H9 (cell line): Measurements from ENCODE around the gene DLGAP4. TPM values are rescaled to one million over a fixed set of nuclear protein-coding genes. Genes with fewer than 3 reads are reported as not detected.
A peak's percentile ranks its signal among the peaks of the same experiment; 100 is the strongest.

ENCODE experiments used
- DNase-seq: peaks from one replicate; pipeline ENCODE4 v3.0.0-alpha.2; 2017
- H2AFZ ChIP-seq: one replicate; pipeline ENCODE4 v1.6.1; 2013; ENCODE audit warnings: mild to moderate bottlenecking, low read length, control low read depth, moderate library complexity
- H2AK5ac ChIP-seq: 2 replicates; pipeline ENCODE4 v1.6.1; 2013; ENCODE audit warnings: low read length, control low read depth, mixed read lengths; ENCODE audit not compliant: insufficient read length
- H2BK120ac ChIP-seq: one replicate; pipeline ENCODE4 v1.6.1; 2013; ENCODE audit warnings: low read depth, mild to moderate bottlenecking, low read length, control low read depth, inconsistent platforms; ENCODE audit not compliant: poor library complexity, severe bottlenecking
- H2BK12ac ChIP-seq: 2 replicates; pipeline ENCODE4 v1.6.1; 2013; ENCODE audit warnings: low read length, control low read depth, mixed read lengths, low read depth; ENCODE audit not compliant: insufficient read length
- H2BK15ac ChIP-seq: 2 replicates; pipeline ENCODE4 v1.6.1; 2013; ENCODE audit warnings: low read depth, low read length, control low read depth
- H2BK20ac ChIP-seq: one replicate; pipeline ENCODE4 v1.6.1; 2013; ENCODE audit warnings: low read depth, mild to moderate bottlenecking, low read length, control low read depth, inconsistent platforms; ENCODE audit not compliant: poor library complexity, severe bottlenecking
- H2BK5ac ChIP-seq: 2 replicates; pipeline ENCODE4 v1.6.1; 2013; ENCODE audit warnings: low read length, control low read depth, mixed read lengths; ENCODE audit not compliant: insufficient read length
- H3K14ac ChIP-seq: 2 replicates; pipeline ENCODE4 v1.6.1; 2013; ENCODE audit warnings: low read length, control low read depth; ENCODE audit not compliant: insufficient read depth
- H3K18ac ChIP-seq: 2 replicates; pipeline ENCODE4 v1.6.1; 2013; ENCODE audit warnings: low read depth, mild to moderate bottlenecking, mixed read lengths, low read length, control low read depth; ENCODE audit not compliant: insufficient read length
- H3K23ac ChIP-seq: 2 replicates; pipeline ENCODE4 v1.6.1; 2013; ENCODE audit warnings: low read length, control low read depth, mixed read lengths, low read depth; ENCODE audit not compliant: insufficient read length
- H3K23me2 ChIP-seq: 2 replicates; pipeline ENCODE4 v1.6.1; 2013; ENCODE audit warnings: low read depth, mild to moderate bottlenecking, mixed read lengths, low read length, control low read depth; ENCODE audit not compliant: insufficient read length, poor library complexity, severe bottlenecking
- H3K27ac ChIP-seq: 2 replicates; pipeline ENCODE4 v1.5.1; 2013; ENCODE audit warnings: low read length, control low read depth, mixed read lengths, low read depth; ENCODE audit not compliant: insufficient read length
- H3K27me3 ChIP-seq: 2 replicates; pipeline ENCODE4 v1.6.1; 2013; ENCODE audit warnings: low read length, control low read depth, inconsistent platforms; ENCODE audit not compliant: insufficient read depth
- H3K4ac ChIP-seq: 2 replicates; pipeline ENCODE4 v1.6.1; 2013; ENCODE audit warnings: low read depth, mild to moderate bottlenecking, control low read depth, inconsistent platforms, low read length, moderate library complexity
- H3K4me1 ChIP-seq: 2 replicates; pipeline ENCODE4 v1.6.1; 2013; ENCODE audit warnings: low read length, control low read depth, inconsistent platforms; ENCODE audit not compliant: insufficient read depth
- H3K4me2 ChIP-seq: 2 replicates; pipeline ENCODE4 v1.6.1; 2013; ENCODE audit warnings: low read length, control low read depth, mixed read lengths; ENCODE audit not compliant: insufficient read length, insufficient read depth
- H3K56ac ChIP-seq: 2 replicates; pipeline ENCODE4 v1.6.1; 2013; ENCODE audit warnings: low read depth, mild to moderate bottlenecking, mixed read lengths, low read length, control low read depth; ENCODE audit not compliant: insufficient read length
- H3K79me1 ChIP-seq: 2 replicates; pipeline ENCODE4 v1.6.1; 2013; ENCODE audit warnings: low read depth, mild to moderate bottlenecking, moderate library complexity, low read length, control low read depth, inconsistent platforms; ENCODE audit not compliant: insufficient read depth, poor library complexity, severe bottlenecking
- H3K79me2 ChIP-seq: 2 replicates; pipeline ENCODE4 v1.6.1; 2013; ENCODE audit warnings: low read length, control low read depth, inconsistent platforms; ENCODE audit not compliant: insufficient read depth
- H3K9ac ChIP-seq: 2 replicates; pipeline ENCODE4 v1.6.1; 2013; ENCODE audit warnings: low read length, control low read depth, mixed read lengths; ENCODE audit not compliant: insufficient read length; ENCODE audit errors: extremely low read depth
- H3K9me3 ChIP-seq: one replicate; pipeline ENCODE4 v1.6.1; 2013; ENCODE audit warnings: low read depth, low read length, inconsistent platforms; ENCODE audit not compliant: control insufficient read depth
- H3T11ph ChIP-seq: one replicate; pipeline ENCODE4 v1.6.1; 2013; ENCODE audit warnings: mild to moderate bottlenecking, low read length, control low read depth, inconsistent platforms
- H4K20me1 ChIP-seq: one replicate; pipeline ENCODE4 v1.6.1; 2013; ENCODE audit not compliant: control insufficient read depth, insufficient read length, insufficient read depth
- H4K5ac ChIP-seq: 2 replicates; pipeline ENCODE4 v1.6.1; 2013; ENCODE audit warnings: low read depth, mild to moderate bottlenecking, mixed read lengths, low read length, control low read depth; ENCODE audit not compliant: insufficient read length
- H4K8ac ChIP-seq: replicated peaks from 2 replicates; pipeline ENCODE4 v1.6.1; 2013; ENCODE audit warnings: low read length, control low read depth, mixed read lengths, low read depth; ENCODE audit not compliant: insufficient read length
- H4K91ac ChIP-seq: 2 replicates; pipeline ENCODE4 v1.6.1; 2013; ENCODE audit warnings: low read depth, mild to moderate bottlenecking, moderate library complexity, mixed read lengths, low read length, control low read depth; ENCODE audit not compliant: insufficient read length
- H3K27ac Mint-ChIP-seq, 3 experiments: 2 replicates in 2 of 3; 3 replicates in 1 of 3; pipeline ENCODE4 v1.8.0; 2020 to 2021; ENCODE audit warnings: mixed read lengths in 3 of 3, mild to moderate bottlenecking in 1 of 3, moderate library complexity in 1 of 3
- H3K27me3 Mint-ChIP-seq: 2 replicates; pipeline ENCODE4 v1.8.0; 2021; ENCODE audit warnings: low read depth, mild to moderate bottlenecking, moderate library complexity, mixed read lengths
- H3K36me3 Mint-ChIP-seq, 3 experiments: 2 replicates in 2 of 3; 3 replicates in 1 of 3; pipeline ENCODE4 v1.8.0; 2020 to 2021; ENCODE audit warnings: low read depth in 3 of 3, mixed read lengths in 3 of 3; ENCODE audit not compliant: insufficient read depth in 1 of 3
- H3K4me1 Mint-ChIP-seq, 2 experiments: 2 replicates each; pipeline ENCODE4 v1.8.0; 2020; ENCODE audit warnings: mixed read lengths in 2 of 2
- H3K4me3 Mint-ChIP-seq, 2 experiments: 2 replicates in 1 of 2; 3 replicates in 1 of 2; pipeline ENCODE4 v1.8.0; 2020 to 2021; ENCODE audit warnings: mild to moderate bottlenecking in 2 of 2, mixed read lengths in 2 of 2, moderate library complexity in 1 of 2
- H3K9me3 Mint-ChIP-seq, 2 experiments: 2 replicates in 1 of 2; 3 replicates in 1 of 2; pipeline ENCODE4 v1.8.0; 2020; ENCODE audit warnings: mild to moderate bottlenecking in 2 of 2, mixed read lengths in 2 of 2, moderate library complexity in 1 of 2
- WGBS: extraction: QIAGEN DNeasy Blood & Tissue Kit; methylation state at CpG from one replicate; pipeline ENCODE4 v1.1.7; 2013; ENCODE audit warnings: missing lambda C conversion rate, low lambda C conversion rate, mixed read lengths; ENCODE audit not compliant: insufficient read length; ENCODE audit errors: extremely low coverage; 5-methylcytosine and 5-hydroxymethylcytosine counted together
- total RNA-seq: library from RNA; stranded (reverse); gene quantifications from 2 replicates; pipeline ENCODE4 v1.2.1, GENCODE V29; 2021
- TF ChIP-seq, protein P1 (sequence below): fragments of 200-600 bp; sonication (generic); conservative IDR thresholded peaks from 3 replicates; pipeline ENCODE4 v1.8.0; 2021; ENCODE audit warnings: antibody characterized with exemption, mild to moderate bottlenecking

The DLGAP4 gene
- total RNA-seq, 1 experiment from 2014 or later = 48.0 TPM

DNA sequence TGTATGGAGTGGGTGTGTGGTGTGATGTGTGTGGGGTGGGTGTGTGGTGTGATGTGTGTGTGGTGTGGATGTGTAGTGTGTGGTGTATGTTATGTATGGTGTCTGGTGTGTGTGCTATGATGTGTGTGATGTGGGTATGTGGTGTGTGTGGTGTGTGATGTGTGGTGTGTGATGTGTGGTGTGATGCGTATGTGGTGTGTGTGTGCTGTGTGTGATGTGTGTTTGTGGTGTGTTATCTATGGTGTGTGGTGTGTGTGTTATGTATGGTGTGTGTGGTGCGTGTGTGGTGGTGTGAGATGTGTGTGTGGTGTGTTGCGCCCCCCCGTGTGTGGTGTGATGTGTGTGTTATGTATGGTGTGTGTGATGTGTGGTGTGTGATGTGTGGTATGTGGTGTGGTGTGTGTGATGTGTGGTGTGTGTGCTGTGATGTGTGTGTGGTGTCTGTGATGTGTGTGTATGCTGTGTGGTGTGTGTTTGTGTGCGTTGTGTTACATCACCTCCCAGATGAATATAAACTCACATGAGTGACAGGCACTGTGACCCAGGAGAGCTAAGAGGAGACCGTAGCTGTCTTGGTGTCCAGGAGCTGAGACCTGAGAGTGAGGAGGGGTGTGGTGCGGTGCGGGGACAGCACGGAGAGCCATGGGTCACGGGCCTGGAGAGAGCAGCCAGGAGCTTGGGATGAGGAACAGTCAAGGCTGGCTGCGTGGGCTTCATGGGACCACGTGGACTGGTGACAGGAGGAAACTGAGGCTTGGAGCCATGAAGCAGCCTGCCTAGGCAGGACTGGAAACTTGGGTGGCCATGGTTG is 8.8 kb downstream of the DLGAP4 start:
- H2AFZ ChIP-seq = no peak overlapping the region
- H4K8ac ChIP-seq = no peak overlapping the region
- no peak overlapping the region for H2BK120ac ChIP-seq
- H4K91ac ChIP-seq = no peak overlapping the region
- H3K27ac ChIP-seq = no peak overlapping the region
- H3T11ph ChIP-seq = no peak overlapping the region
- H2BK5ac ChIP-seq = no peak overlapping the region
- no peaks in the 10 kb centered on the region for H3K79me1 ChIP-seq
- H4K5ac ChIP-seq = no peak overlapping the region
- no peak overlapping the region for H2BK12ac ChIP-seq
- DNase-seq = peak; percentile 28
- H3K4ac ChIP-seq = no peak overlapping the region
- no peaks in the 10 kb centered on the region for H4K20me1 ChIP-seq
- peaks cover 4 to 12% of the 10 kb centered on the region in 2 experiments for H3K4me1 Mint-ChIP-seq
- no peak overlapping the region for H2BK20ac ChIP-seq
- peaks cover 23% of the 10 kb centered on the region for H3K27me3 Mint-ChIP-seq
- no peaks in the 10 kb centered on the region for H3K9me3 Mint-ChIP-seq
- H3K9me3 ChIP-seq = no peaks in the 10 kb centered on the region
- no peak overlapping the region for H3K18ac ChIP-seq
- no peak overlapping the region for H3K23ac ChIP-seq
- H3K79me2 ChIP-seq = no peaks in the 10 kb centered on the region
- H3K4me2 ChIP-seq = no peak overlapping the region
- H3K4me3 Mint-ChIP-seq = peak overlapping the region in 1 of 2 experiments; percentile 14; a peak in 1 of 5 replicates
- H3K9ac ChIP-seq = no peak overlapping the region
- no peak overlapping the region for H2BK15ac ChIP-seq
- H3K27ac Mint-ChIP-seq = peak overlapping the region in 1 of 3 experiments; percentile 0; a peak in 1 of 7 replicates
- no peak overlapping the region for H3K14ac ChIP-seq
- no peaks in the 10 kb centered on the region for H3K27me3 ChIP-seq
- TF ChIP-seq, protein P1, sequence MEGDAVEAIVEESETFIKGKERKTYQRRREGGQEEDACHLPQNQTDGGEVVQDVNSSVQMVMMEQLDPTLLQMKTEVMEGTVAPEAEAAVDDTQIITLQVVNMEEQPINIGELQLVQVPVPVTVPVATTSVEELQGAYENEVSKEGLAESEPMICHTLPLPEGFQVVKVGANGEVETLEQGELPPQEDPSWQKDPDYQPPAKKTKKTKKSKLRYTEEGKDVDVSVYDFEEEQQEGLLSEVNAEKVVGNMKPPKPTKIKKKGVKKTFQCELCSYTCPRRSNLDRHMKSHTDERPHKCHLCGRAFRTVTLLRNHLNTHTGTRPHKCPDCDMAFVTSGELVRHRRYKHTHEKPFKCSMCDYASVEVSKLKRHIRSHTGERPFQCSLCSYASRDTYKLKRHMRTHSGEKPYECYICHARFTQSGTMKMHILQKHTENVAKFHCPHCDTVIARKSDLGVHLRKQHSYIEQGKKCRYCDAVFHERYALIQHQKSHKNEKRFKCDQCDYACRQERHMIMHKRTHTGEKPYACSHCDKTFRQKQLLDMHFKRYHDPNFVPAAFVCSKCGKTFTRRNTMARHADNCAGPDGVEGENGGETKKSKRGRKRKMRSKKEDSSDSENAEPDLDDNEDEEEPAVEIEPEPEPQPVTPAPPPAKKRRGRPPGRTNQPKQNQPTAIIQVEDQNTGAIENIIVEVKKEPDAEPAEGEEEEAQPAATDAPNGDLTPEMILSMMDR = no peak
- H2AK5ac ChIP-seq = no peak overlapping the region
- H3K36me3 Mint-ChIP-seq = no peaks in the 10 kb centered on the region; a peak in 1 of 7 replicates
- H3K56ac ChIP-seq = no peak overlapping the region
- no peaks in the 10 kb centered on the region for H3K4me1 ChIP-seq
- no peaks in the 10 kb centered on the region for H3K23me2 ChIP-seq
- WGBS = 100% methylated on average over 1 of the region's 12 CpGs
